NCI-H1930 (cell line): ENCODE results near the gene BEGAIN.

Experiments used
- DNase-seq, 2 experiments: peaks; one replicate each; lab custom pipeline; 2025; lab: John Stamatoyannopoulos, UW

Gene BEGAIN

GRCh38 chr14:100615736-100616695 lies 28.8 kb upstream of the BEGAIN start:
- DNase-seq: no peak

DNA sequence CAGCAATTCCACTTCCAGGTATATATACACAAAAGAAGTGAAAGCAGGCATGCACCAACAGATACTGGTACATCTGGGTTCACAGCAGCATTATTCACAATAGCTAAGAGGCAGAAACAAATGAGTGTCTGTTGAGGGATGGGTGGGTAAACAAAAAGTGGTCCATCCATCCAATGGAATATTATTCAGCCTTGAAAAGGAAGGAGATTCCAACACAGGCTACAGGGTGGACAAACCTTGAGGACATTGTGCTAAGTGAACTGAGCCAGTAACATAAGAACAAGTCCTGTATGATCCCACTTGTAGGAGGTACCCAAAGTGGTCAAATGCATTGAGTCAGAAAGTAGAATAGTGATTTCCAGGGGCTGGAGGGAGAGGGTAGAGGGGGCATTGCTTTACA lies 27.6 kb upstream of the BEGAIN start:
- DNase-seq: no peak

DNA sequence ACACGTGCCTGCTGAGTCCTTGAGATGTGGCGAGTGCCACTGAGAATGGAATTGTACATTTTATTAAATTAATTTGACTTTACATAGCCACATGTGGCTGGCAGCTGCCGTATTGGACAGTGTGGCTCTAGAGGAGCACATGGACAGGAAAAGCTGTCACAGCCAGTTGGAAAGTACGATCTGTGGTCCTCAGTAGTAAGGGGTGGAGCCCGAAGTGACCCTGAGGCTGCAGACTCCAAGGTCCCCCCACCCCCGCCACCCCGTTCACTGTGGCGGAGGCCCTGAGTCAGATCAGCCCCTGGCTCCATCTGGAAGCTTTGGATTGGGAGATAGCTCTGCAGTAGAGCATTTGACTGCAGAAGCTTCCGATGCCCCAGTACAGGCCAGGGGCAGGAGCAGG lies 25.8 kb upstream of the BEGAIN start:
- no peak for DNase-seq

GRCh38 chr14:100611811-100612480 lies 24.7 kb upstream of the BEGAIN start:
- DNase-seq: no peak

GRCh38 chr14:100610511-100611217 lies 23.4 kb upstream of the BEGAIN start:
- DNase-seq: no peak

DNA sequence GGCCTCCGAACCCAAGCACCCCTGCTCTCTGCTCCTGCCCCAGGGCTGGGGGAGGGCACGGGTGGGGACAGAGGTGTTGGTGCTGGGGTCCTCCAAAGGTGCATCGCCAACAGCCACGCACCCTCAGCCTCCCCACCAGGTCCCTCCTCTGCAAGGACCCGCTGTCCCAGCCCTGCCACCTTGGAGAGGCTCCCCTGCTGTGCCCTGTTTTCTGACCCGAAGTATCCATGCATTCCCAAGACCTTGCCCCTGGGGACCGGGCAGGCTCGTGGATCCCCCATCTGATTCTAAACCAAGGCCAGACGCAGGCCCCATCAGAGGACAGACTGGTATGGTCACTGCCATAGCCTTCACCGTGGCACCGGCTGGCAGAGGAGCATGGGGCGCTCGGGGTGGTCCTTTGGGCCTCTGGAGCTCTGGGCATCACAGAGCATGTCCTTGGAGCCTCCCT lies 22.7 kb upstream of the BEGAIN start:
- DNase-seq: no peak

DNA sequence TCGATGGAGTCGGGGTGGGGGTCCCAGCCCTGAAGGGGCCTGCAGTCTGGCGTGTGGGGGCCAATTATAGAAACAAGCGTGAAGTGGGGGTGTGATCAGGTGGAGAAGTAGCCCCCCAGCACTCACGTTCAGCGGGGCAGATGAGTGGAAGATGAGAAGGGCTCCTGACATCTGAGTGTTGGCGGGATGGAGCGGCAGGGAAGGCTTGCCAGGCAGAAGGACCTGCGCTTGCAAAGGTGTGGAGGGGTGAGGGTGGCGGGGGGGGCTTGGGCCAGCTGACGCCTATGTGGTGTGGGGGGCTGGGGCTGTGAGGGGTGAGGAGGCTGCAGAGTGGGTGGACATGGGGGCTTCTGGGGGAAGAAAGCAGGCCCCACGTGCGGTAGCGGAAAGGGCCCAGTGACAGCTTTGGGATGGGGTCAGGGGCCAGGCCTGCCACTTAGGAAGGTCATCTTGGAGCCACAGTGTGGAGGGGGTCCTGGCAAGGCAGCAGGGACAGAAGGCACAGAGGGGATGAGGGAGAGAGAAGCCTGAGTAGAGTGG lies 22.2 kb upstream of the BEGAIN start:
- DNase-seq: no peak

- DNase-seq: no peak
These were observed 21.5 kb upstream of the BEGAIN start for GRCh38 chr14:100608586-100609330.

DNA sequence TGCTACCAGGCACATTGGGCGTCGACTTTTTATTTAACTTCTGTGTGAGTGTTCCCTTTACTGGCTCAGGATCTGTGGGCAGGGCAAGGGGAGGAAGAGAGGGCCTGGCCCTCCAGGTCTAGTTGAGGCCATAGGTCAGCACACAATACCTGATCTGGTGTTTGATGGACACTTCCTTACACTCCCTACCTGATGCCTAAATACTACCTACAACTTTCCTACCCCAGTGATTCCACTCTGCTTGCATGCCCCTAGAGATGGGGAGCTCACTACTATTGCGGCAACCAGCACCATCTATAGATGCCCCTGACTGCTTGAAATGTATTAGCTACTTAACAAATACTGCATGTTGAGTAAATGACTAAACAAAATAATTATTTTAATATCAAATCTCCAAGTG lies 20.8 kb upstream of the BEGAIN start:
- no peak for DNase-seq

- DNase-seq: no peak
These were observed 20.4 kb upstream of the BEGAIN start for GRCh38 chr14:100607611-100607956.

- no peak for DNase-seq
These were observed 19.7 kb upstream of the BEGAIN start for GRCh38 chr14:100606687-100607610.

GRCh38 chr14:100605706-100606686 lies 18.8 kb upstream of the BEGAIN start:
- DNase-seq: no peak

DNA sequence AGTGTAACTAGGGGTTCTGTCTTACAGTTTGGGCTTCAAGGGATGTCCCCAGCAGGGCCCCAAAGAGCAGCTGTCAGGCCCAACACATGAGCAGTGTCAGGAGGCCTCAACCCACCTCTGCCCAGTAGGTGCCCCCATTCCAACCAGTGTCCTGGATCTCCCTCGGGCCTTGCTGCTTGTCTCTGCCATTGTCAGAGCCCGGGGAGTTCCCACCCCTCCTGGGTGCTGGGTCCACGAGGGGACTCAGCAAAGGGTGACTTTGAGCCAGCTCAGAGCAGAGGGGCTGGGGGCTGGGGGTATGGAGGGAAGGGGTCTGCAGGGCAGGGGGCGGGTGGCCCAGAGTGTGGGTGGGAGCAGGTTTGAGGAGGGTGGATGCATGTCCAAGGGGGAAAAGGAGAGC lies 18.0 kb upstream of the BEGAIN start:
- DNase-seq: no peak

- no peak for DNase-seq
These were observed 17.5 kb upstream of the BEGAIN start for GRCh38 chr14:100604709-100605108.

- DNase-seq: no peak
These were observed 16.9 kb upstream of the BEGAIN start for GRCh38 chr14:100604121-100604501.

DNA sequence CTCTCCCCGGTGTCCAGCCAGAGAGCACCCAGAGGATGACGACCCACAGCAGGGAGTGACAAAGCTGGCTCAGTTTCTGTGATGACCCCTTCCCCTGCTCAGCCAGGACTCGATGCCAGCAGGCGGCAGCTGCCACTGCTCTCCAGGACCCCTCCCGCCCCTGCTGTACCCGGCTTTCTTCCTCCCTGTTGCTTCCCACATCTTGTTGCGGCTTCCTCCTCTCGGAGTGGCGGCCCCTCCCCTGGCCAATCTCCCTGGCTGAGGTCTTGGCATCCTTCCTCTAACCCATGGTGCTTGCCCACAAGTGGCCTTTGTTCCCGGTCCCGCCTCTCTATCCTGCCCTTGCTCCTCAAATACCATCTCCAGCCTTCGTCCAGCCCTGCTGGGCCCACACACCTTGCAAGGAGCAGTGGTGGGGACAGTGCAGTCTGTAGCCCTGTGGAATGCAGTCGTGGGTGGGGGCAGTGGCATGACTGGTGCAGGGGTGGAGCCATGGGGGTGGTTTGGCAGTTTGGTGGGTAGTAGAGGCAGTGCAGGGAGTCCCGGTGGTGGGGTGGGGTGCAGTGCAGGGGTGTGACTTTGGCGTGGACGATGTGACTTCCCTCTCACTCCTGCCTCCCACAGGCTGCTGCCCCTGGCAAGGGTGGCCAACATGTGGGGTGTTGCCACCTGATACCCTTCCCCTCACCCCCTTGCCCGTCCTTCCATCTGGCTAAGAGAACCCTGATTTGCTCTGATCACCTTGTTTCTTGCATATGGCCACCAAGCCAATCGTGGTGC lies 16.3 kb upstream of the BEGAIN start:
- DNase-seq: no peak

- DNase-seq: no peak
These were observed 15.5 kb upstream of the BEGAIN start for GRCh38 chr14:100602621-100603230.

DNA sequence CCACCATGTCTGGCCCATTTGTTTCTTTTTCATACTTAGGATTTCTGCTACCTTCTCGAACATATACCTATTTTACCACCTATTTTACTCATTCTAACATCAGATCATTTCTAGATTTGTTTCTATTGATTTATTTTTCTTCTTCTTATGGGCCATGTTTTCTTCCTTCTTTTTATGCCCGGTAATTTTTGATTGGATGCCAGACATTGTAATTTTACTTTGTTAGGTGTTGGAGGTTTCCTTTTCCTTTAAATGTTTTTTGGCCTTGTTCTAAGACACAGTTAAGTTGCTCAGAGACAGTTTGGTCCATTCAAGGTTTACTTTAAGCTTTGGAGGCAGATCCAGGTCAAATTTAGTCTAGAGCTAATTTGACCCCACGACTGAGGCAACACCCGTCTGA lies 14.7 kb upstream of the BEGAIN start:
- no peak for DNase-seq
